ENCODE results near the gene COMMD7.
"Not testable (repeated sequence)": the region's sequence is repeated elsewhere in the genome, so short reads cannot be mapped to it uniquely, and the experiment has no call there.

COMMD7 gene

GRCh38 chr20:32765230-32765875, 22.1 kb upstream of the COMMD7 start:
- DNase-seq (ENCODE audit: low spot score): not testable (repeated sequence)

DNA sequence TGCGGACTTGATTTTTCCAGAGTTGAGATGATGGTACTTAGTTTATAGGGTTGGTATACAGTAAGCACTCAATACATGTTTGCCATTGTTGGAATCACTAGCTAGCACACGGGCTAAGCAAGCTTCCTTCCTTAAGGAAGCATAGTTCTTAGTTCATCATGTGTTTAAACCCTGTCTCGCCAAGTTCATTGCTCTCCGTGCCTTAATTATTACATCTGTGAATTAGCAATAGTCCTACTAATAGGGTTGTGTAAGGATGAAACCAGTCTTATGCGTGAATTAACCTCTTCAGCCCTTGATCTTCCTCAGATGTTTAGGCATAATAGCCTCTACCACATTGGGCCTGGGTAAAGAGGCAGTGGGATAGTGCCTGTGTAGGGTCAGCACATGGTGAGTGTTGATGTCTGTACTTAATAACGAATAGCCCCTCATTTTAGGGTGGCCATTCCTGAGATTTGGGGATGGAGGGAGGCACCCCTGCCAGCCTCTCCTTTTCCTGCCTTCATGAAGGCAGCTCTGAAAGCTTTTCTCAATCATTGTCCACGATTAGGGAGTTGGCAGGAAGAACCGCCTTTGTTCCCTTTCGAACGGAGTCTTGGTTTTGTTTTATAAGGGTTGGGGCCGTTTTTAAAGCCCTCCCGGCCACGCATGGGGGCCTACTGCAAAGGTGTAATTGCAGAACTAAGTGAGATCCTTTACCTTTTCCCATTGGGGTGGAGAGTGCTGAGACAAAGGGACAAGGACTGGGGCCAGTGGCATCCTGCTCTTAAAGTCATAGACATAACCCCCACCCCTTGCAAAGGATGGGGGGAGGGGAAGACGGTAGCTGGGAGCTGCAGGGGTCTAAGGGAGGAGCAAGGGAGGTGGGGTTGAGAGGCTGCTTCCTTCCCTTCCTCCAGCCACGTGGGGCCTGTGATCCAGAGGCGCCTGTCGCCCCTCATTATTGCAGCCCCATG, 21.0 kb upstream of the COMMD7 start:
- DNase-seq (ENCODE audit: low spot score): no peak

DNA sequence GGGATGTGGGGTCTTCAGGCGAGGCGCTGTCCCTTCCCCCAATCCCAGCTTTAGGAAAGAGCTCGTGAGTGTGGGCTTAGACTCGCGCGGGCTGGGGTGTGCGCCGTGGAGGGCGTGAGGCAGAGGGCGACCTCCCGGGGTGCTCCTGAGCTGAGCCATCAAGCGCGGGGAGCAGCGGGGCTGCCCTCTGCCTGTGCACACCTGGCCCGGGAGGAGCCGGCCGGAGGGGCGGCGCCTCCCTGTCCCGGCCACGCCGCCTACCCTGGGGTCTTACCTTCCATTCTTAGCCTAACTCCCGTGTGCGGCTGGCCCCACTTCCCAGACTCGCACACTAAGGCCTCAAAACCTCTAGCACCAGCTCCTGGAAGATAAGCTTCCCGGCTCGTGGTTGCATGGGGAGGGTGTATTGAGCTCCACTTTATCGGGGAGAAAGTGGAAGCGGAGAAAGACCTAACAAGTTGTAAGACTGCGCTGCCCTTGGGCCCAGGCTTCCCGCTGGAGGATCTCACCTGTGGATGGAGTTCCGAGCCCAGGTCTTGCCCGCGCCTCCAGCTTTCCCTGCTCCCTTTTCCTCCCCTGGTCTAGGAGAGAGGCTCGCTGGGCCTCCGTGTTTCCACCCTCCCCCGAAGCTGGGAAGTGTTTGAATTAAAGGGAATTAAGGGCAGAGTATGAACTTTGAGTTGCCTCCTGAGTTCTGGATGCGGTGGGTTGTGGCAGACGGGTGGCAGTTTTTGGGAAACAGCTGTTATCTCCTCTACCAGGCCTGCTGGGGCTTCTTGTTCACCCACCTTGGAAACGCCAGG, 20.1 kb upstream of the COMMD7 start:
- no peak for DNase-seq (ENCODE audit: low spot score)

- DNase-seq (ENCODE audit: low spot score): no peak
These were observed 19.5 kb upstream of the COMMD7 start for GRCh38 chr20:32762754-32763201.

DNA sequence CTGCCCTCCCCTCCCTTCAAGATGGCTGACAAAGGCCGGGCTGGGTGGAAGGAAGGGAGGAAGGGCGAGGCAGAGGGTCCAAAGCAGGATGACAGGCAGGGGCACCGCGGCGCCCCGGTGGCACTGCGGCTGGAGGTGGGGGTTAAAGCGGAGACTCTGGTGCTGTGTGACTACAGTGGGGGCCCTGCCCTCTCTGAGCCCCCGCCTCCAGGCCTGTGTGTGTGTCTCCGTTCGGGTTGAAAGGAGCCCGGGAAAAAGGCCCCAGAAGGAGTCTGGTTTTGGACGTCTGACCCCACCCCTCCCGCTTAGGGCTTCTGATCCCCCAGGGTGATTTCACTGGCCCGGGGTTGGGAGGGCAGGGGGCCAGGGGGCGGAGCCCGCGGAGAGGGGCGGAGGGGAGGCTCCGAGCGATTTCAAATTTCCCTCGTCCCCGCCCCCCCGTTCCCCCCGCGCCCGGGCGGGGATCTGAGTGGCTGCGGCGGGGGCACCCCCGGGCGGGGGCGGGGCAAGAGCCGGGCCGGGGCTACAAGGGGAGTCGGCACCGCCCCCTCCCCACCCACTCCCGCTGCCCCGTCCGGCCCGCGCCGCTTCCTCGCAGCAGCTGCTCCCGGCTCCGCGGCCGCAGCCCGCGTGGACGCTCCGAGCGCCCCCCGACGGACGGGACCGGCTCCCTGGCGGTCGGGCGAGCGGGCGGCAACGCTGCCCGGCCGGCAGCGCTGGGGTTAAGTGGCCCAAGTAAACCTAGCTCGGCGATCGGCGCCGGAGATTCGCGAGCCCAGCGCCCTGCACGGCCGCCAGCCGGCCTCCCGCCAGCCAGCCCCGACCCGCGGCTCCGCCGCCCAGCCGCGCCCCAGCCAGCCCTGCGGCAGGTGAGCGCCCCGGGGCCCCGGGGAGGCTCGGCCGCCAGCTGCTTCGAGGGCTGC, 18.8 kb upstream of the COMMD7 start, which contains the start of gene DNMT3B:
Gene DNMT3B, plus strand, starts transcription at position 555 of the 923 bp plus-strand sequence. CDS start 17,939 bp downstream, outside the sequence.
- DNase-seq (ENCODE audit: low spot score): peak; percentile 90

DNA sequence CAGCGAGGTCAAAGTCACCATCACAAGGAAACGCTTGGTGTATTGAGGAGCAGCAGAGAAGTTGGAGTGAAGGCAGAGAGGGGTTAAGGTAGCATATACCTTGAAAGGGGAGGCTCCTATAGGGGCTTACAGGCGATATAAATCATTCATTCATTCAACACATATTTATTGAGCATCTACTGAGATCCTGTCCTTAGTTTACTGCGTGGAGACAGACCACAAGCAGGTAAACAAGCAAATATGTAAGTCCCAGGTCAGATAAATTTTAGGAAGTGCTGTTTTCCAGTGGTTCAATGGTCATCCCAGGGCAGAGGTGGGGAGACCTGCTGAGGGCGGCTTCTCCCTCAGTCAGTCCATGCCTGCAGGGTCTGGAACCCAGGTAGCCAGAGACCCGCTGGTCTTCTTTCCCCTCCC, 18.2 kb upstream of the COMMD7 start:
- no peak for DNase-seq (ENCODE audit: low spot score)

GRCh38 chr20:32756156-32756555, 12.9 kb upstream of the COMMD7 start:
- DNase-seq (ENCODE audit: low spot score): no peak

DNA sequence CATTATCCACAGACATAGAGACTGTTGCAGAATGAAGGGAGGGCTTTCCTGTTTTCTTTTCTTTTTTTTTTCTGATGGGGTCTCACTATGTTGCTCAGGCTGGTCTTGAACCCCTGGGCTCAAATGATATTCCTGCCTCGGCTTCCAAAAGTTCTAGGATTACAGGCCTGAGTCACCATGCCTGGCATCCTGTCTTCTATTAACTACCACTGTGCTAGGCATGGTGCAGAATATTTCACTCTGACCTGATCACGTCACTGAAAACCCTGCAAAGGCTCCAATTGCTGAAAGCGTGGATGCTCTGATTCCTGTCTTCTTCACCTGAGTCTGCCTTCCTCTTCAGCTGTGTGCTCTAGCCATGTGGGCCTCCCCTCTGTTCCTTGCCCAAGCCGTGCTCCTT, 10.5 kb upstream of the COMMD7 start:
- DNase-seq (ENCODE audit: low spot score): no peak

- no peak for DNase-seq (ENCODE audit: low spot score)
These were observed 9.4 kb upstream of the COMMD7 start for GRCh38 chr20:32752458-32753250.

GRCh38 chr20:32751702-32752457, 8.6 kb upstream of the COMMD7 start:
- DNase-seq (ENCODE audit: low spot score): no peak

- no peak for DNase-seq (ENCODE audit: low spot score)
These were observed 8.0 kb upstream of the COMMD7 start for GRCh38 chr20:32751293-32751692.

DNA sequence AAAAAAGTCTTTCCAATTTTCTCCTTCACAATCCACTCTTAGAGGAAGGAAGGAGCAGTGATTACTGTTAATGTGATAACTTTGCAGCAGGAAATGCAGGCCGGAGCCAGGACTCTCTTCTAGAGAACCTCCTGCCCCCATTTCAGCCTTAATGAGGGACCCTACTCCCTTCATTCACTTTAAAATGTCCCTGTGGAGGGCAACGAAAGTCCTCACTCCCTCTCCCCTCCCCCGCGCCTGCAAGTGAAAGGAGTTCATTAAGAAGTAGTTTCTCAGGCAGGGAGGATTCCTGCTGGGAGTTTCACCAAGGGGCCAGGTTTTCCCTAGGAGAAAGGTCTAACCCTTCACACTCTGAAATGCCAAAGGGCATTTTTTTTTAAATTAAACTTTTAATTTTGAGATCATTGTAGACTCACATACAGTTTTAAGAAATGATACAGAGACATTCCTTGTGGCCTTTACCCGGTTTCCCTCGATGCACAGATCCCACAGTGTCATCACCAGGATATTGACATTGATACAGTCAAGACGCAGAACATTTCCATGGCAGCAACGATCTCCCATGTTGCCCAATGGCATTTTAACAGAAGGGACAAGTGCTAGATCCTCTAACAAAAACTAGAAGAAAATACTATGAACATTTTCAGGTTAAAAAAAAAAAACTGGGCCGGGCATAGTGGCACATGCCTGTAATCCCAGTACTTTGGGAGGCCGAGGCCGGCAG, 6.8 kb upstream of the COMMD7 start:
- no peak for DNase-seq (ENCODE audit: low spot score)

DNA sequence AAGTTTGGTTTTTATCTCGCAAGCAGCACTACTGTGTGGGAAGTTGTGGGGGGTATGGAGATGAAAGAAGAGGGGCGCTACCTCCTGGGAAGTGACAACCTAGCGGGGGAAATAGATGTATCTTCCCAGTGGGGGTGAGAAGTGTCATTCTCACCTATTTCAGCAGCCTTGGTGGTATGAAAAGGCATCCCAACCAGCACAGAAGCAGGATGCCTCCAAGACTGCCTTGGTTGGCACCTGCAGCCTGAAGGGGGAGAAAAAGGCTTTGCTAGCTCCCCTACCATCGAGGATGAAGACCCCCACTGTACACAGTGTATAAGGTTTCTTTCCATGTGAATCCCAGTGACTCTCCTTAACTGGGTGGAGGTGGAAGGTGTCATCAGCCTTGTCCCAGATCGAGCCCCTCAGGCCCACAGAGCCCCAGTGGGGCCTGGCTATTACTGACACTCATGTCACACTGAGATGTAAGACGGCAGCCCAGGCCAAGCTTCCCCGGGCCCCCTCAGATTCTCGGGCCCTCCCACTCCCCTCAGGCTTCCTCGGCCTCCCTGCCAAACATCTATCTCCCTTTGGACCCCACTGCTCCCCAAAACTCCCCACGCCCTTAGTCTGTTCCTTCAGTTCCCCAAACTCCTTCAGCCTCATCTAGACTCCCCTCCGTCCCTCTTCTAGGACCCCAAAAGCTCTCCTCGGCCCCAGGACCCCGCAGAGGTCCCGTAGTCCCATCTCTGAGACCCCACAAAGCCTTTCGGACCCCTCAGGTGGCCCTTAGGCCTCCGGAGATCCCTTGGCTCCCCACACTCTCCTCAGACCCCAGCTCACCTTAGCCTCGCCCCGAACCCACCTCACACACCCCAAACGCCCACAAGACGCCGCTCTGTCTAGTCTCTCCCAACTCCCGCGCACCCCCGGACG, 688 bp downstream of the COMMD7 start:
- DNase-seq (ENCODE audit: low spot score): no peak

- no peak for DNase-seq (ENCODE audit: low spot score)
These were observed 2.1 kb downstream of the COMMD7 start for GRCh38 chr20:32741151-32741550.

DNA sequence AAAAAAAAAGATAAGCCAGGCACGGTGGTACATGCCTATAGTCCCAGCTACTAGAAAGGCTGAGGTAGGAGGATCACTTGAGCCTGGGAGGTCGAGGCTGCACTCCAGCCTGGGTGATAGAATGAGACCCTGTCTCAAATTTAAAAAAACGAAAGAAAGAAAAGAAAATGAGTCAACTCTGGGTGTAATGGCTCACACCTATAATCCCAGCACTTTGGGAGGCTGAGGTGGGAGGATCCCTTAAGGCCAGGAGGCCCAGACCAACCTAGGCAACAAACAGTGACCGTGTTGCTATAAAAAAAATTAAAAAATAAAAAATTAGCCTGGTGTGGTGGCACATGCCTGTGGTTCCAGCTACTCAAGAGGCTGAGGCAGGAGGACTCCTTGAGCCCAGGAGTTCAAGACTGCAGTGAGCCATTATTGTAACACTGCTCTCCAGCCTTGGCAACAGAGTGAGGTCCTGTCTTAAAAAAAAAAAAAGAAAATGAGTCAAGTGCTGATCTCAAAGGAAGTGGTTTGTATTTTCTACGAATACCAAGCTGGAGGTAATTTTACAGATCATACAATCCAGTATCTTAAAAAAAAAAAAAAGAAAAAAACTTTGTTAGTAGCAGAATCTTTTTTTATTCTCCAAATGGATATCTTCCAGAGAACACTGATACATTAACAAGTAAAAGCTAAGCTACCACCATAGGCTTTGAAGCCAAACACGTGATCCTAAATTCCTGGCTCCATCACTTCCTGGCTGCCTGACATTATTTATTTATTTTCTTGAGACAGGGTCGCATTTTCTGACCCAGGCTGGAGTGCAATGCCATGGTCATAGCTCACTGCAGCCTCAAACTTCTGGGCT, 5.7 kb downstream of the COMMD7 start:
- no peak for DNase-seq (ENCODE audit: low spot score)

GRCh38 chr20:32731882-32732266, 11.4 kb downstream of the COMMD7 start:
- DNase-seq (ENCODE audit: low spot score): no peak

DNA sequence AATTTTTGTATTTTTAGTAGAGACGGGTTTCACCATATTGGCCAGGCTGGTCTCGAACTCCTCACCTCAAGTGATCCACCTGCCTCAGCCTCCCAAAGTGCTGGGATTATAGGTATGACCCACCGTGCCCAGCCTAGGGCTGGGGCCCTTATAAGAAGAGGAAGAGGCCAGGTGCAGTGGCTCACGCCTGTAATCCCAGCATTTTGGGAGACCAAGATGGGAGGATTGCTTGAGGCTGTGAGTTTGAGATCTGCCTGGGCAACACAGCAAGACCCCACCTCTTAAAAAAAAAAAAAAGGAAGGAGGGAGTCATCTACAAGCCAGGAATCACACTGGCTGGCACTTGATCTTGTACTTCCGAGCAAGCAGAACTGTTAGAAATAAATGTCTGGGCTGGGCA, 13.9 kb downstream of the COMMD7 start:
- not testable (repeated sequence) for DNase-seq (ENCODE audit: low spot score)
